Stimulated activated naive CD8-positive, alpha-beta T cell treated with anti-CD3 and anti-CD28 coated beads, Interleukin-15, Interleukin-2, amounts not matched to agents 100 U/mL and 50 U/mL, for 24 hours (primary cell): Measurements from ENCODE around the gene MROH9.
A peak's percentile ranks its signal among the peaks of the same experiment; 100 is the strongest.
"Not testable (repeated sequence)": the region's sequence is repeated elsewhere in the genome, so short reads cannot be mapped to it uniquely, and the experiment has no call there.

Source experiments
- ATAC-seq: fragments of 150-1000 bp; cut with Tn5 transposase; one replicate; pipeline ENCODE4 v1.10.0; 2021
- DNase-seq: peaks from one replicate; pipeline ENCODE4 v3.0.0; 2021

The MROH9 gene

GRCh38 chr1:170935231-170935630 is at the start of gene MROH9:
MROH9 (plus strand) TSS chr1:170935534; CDS start chr1:170945557, 10,023 bp downstream.
- ATAC-seq (no peak), DNase-seq (no peak)

GRCh38 chr1:170885551-170885950 is 49.8 kb upstream of the MROH9 start:
- no peak for ATAC-seq
- DNase-seq = no peak

DNA sequence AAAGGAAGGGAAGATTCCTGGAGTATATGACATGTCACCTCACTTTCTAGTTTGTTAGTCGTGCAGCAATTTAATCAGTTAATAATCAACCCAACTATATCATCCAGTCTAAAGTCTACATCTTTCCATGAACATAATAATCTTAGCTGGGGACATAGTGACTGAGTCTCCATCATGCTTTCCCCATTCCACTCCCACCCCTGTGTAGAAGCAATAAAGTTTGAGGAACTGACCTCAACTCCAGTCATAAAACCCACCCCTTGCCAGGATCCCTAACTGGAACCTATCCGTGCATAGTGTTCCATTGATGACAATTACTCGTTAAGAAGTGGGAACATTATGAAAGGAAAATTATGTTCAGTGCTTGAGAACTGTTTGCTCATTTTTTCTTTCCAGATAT is 48.9 kb upstream of the MROH9 start:
- DNase-seq (no peak), ATAC-seq (no peak)

DNA sequence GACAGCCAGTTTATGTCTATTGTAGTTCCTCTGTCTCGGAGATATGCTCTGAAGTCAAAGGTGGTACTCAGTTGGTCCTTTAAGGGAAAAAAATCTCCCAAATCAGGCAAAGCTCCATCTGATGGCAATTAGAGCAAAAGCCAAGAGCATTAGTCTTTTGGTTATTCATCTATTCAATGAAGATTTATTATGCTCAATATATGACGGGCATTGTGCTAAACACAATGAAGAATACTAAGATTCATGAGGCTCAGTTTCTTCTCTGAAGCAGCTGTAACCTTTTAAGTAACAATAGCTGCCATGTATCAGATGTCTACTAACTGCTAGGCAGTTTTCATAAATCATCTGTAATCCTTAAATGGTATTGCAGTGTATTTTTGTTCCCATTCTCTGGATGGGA is 47.6 kb upstream of the MROH9 start:
- ATAC-seq (no peak), DNase-seq (no peak)

DNA sequence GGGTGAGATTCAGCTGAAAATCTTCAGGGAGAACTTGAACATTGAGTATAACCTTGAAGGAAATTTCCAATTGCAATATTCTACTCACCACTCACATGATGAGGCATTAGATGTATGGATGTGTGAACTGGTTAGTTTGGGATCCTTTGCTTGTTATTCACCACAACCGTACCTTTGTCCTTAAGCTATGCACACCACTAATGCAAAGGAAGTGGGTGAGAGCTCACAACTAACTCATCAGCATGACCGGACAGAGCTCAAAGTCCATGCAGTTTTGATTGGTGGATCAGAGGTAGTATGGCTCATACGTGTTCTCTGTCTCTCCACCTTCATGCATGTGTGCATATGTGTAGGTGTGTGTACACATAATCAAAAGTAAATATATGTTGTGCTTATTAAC is 43.5 kb upstream of the MROH9 start:
- ATAC-seq (no peak), DNase-seq (no peak)

GRCh38 chr1:170893655-170894297 is 41.6 kb upstream of the MROH9 start:
- ATAC-seq = no peak

DNA sequence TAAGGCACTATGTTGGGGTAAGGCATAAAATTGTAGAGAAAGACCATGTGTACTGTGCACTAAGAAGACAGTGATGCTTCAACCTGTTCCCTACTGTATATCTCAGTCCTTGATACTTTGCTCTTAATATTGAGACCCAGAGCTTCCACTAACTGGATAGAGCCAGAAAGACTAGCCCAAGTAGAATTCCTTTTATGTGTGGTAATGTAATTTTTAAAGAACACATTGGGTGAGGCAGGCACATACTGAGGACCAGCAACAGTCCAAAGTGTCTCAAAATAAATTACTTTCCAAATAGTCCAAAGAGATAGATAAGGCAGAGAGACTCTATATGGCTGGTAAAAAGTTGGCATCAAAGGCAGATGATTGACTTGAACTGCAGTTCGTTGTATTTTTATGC is 31.4 kb upstream of the MROH9 start:
- no peak for ATAC-seq
- DNase-seq = no peak

More at GRCh38 chr1:170893655-170894297, 41.6 kb upstream of the MROH9 start:
- DNase-seq = no peak

GRCh38 chr1:170908942-170909341 is 26.4 kb upstream of the MROH9 start:
- ATAC-seq (no peak), DNase-seq (no peak)

GRCh38 chr1:170910273-170910672 is 25.1 kb upstream of the MROH9 start:
- DNase-seq (no peak), ATAC-seq (no peak)

DNA sequence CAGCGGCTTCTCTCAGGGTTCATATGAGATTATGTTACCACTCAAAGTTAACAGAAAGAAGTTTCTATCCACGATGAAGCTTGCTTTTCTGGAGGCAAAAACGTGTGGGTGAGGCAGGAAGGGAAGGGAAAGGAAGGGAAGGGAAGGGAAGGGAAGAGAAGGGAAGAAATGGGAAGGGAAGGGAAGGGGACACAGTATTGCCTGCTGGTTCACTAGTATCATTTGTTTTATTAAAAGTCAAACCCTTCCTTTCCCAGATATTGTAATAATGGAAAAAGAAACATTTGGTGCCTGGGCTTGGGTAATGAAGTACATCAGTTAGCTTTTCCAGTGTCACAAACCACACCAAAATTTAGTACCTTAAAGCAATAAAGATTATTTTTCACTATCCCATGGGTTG is 18.0 kb upstream of the MROH9 start:
- no peak for ATAC-seq
- DNase-seq = no peak

DNA sequence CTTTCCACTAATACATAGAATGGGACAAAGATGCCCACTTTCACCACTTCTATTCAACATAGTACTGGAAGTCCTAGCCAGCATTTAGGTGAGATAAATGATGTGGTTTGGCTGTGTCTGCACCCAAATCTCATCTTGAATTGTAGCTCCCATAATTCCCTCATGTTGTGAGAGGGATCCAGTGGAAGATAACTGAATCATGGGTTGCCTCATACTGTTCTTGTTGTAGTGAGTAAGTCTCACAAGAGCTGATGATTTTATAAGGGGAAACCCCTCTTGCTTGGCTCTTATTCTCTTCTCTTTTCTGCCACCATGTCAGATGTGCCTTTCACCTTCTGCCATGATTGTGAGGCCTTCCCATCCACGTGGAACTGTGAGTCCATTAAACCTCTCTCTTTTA is 10.7 kb upstream of the MROH9 start:
- not testable (repeated sequence) for DNase-seq, ATAC-seq

DNA sequence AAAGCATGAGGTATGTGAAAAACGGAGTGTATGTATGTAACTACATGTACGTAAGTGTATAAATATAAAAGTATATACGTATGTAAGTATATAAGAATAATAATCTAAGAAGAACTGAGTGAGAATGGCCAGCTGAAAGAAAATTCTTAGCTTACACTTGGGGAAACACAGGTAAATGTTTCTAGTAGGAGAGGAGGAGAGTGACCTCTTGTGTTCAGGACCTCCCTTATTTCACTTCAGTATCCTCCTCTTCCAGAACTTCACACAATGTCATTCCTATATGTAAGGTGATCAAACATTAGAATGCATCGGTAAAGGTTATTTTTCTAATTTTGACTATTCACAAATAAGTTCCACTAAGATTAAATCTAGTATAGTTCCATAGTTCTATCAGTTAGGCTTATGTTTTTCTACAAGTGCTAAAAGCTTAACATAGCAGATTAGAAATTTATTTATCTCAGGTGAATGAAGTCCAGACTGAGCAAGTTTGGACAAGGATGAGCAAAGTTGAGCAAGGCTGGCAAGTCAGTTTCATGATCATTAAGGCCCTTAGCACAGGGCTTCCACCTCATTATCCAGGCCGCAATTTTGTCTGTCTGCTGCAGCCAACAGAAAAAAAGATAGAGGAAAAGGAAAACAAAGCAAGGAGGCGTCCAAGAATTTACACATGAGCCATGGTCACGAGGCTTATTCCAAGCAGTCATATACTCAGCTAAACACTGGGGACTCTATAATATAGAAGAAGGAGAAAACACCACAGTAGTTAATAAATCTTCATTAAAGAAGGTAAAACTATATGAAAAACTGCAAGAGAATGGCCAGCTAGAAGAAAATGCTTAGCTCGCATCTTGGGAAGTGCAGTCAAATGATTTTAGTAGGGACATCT is 7.1 kb upstream of the MROH9 start:
- ATAC-seq (no peak), DNase-seq (no peak)

- no peak for ATAC-seq
- no peak for DNase-seq
Measured at GRCh38 chr1:170929412-170929834, 5.9 kb upstream of the MROH9 start.

- ATAC-seq (peak; percentile 59), DNase-seq (no peak)
Measured at GRCh38 chr1:170929835-170930554, 5.3 kb upstream of the MROH9 start.

DNA sequence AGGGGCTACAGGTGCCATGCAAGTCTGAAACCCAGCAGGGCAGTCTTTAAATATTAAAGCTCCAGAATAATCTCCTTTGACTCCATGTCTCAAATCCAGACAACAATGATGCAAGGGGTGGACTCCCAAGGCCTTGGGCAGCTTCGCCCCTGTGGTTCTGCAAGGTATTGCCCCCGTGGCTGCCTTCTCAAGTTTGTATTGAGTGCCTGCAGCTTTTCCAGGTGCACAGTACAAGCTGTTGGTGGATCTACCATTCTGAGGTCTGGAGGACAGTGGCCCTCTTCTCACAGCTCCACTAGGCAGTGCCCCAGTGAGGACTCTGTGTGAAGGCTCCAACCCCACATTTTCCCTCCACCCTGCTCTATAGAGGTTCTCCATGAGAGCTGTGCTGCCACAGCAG is 3.7 kb upstream of the MROH9 start:
- ATAC-seq = no peak
- no peak for DNase-seq

- no peak for ATAC-seq
- DNase-seq = no peak
Measured at GRCh38 chr1:170932236-170932635, 3.1 kb upstream of the MROH9 start.

DNA sequence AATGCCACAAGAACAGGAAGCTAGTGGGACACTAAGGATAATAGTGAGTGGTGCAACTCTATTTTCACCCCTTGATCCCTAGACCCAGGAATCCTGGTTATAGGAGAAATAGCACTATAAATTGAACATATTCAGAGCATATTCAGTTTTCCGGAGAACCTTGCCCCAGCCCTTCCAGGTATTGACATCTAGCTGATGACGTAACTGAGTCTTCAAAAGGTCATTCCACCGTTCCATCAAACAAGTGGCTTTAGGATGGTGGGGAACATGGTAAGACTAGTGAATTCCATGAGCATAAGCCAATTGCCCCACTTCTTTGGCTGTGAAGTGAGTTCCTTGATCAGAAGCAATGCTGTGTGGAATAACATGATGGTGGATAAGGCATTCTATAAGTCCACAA is 2.9 kb downstream of the MROH9 start:
- no peak for ATAC-seq
- DNase-seq = no peak

- no peak for DNase-seq
- no peak for ATAC-seq
Measured at GRCh38 chr1:170939476-170939875, 4.1 kb downstream of the MROH9 start.

DNA sequence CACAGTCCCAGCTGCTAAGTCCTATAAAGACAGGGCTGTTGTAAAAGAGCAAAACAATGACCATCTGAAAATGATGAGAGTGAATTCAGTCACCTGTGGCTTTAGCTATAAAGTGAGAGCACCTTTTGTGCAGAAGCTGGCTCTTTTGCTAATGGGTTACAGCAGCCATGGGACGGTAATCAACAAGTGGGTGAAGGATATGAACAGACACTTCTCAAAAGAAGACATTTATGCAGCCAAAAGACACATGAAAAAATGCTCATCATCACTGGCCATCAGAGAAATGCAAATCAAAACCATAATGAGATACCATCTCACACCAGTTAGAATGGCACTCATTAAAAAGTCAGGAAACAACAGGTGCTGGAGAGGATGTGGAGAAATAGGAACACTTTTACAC is 16.4 kb downstream of the MROH9 start:
- DNase-seq, ATAC-seq: not testable (repeated sequence)

- ATAC-seq (no peak), DNase-seq (no peak)
Measured at GRCh38 chr1:170959385-170959784, 24.1 kb downstream of the MROH9 start.

- ATAC-seq = no peak
- DNase-seq = no peak
Measured at GRCh38 chr1:170964506-170964905, 29.2 kb downstream of the MROH9 start.

GRCh38 chr1:170967042-170967910 is 31.9 kb downstream of the MROH9 start:
- DNase-seq (no peak), ATAC-seq (no peak)
